IMR-90 (cell line): ENCODE data around the gene WWC1. TPM values are rescaled to one million over a fixed set of nuclear protein-coding genes. Genes with fewer than 3 reads are reported as not detected.

Experiments
- ATAC-seq: fragments of 200-7000 bp; cut with Tn5 transposase; 2 replicates; pipeline ENCODE4 v1.9.1; 2020; ENCODE audit warnings: low read depth, mild to moderate bottlenecking, moderate library complexity
- BruUV-seq: library from RNA; stranded (reverse); fragments of 400-500 nt; replicated peaks from 2 replicates; lab custom pipeline; 2021; lab: Mats Ljungman, UMichigan
- CTCF ChIA-PET: fragments of 300-600 bp; formaldehyde crosslinking; extraction: SDS; loops from one replicate; lab custom pipeline; 2021; ENCODE audit warnings: antibody characterized with exemption; lab: Yijun Ruan, JAX
- POLR2A ChIA-PET: fragments of 300-600 bp; sonication (Branson Sonifier 250); formaldehyde crosslinking; loops from one replicate; lab custom pipeline; 2022; ENCODE audit warnings: antibody characterized with exemption; ENCODE audit not compliant: unreplicated experiment; lab: Charles Lee
- DNase-seq: peaks from one replicate; pipeline ENCODE4 v3.0.0; 2013
- H2AFZ ChIP-seq: replicated peaks from 2 replicates; pipeline ENCODE3; 2013; ENCODE audit warnings: low read length, mild to moderate bottlenecking; ENCODE audit not compliant: poor library complexity
- H2AK5ac ChIP-seq: 2 replicates; pipeline ENCODE4 v1.6.1; 2013; ENCODE audit warnings: low read depth, low read length, inconsistent platforms
- H2AK9ac ChIP-seq: replicated peaks from 2 replicates; pipeline ENCODE3; 2013; ENCODE audit warnings: mild to moderate bottlenecking, low read depth, low read length, moderate library complexity; ENCODE audit not compliant: poor library complexity
- H2BK120ac ChIP-seq: 2 replicates; pipeline ENCODE4 v1.6.1; 2013; ENCODE audit warnings: low read depth, low read length, inconsistent platforms
- H2BK15ac ChIP-seq: 3 replicates; pipeline ENCODE4 v1.6.1; 2013; ENCODE audit warnings: low read depth, low read length, inconsistent platforms
- H2BK20ac ChIP-seq: 2 replicates; pipeline ENCODE4 v1.6.1; 2013; ENCODE audit warnings: low read depth, mild to moderate bottlenecking, inconsistent platforms, low read length, moderate library complexity
- H2BK5ac ChIP-seq: 2 replicates; pipeline ENCODE4 v1.6.1; 2013; ENCODE audit warnings: mild to moderate bottlenecking, low read depth, low read length, inconsistent platforms; ENCODE audit not compliant: poor library complexity, severe bottlenecking
- H3K14ac ChIP-seq: replicated peaks from 2 replicates; pipeline ENCODE4 v1.6.1; 2013; ENCODE audit warnings: low read depth, low read length, inconsistent platforms
- H3K18ac ChIP-seq: 2 replicates; pipeline ENCODE4 v1.6.1; 2013; ENCODE audit warnings: low read depth, low read length, control low read depth
- H3K23ac ChIP-seq: 2 replicates; pipeline ENCODE4 v1.6.1; 2013; ENCODE audit warnings: low read depth, low read length, inconsistent platforms
- H3K27ac ChIP-seq: 2 replicates; pipeline ENCODE4 v1.5.1; 2013; ENCODE audit warnings: mild to moderate bottlenecking, control low read depth, low read length; ENCODE audit not compliant: insufficient read depth
- H3K27me3 ChIP-seq: 2 replicates; pipeline ENCODE4 v1.6.1; 2013; ENCODE audit warnings: low read length; ENCODE audit not compliant: control insufficient read depth, insufficient read depth
- H3K36me3 ChIP-seq: 2 replicates; pipeline ENCODE4 v1.6.1; 2013; ENCODE audit warnings: low read length, mixed read lengths; ENCODE audit not compliant: control insufficient read depth, insufficient read depth
- H3K4ac ChIP-seq: 2 replicates; pipeline ENCODE4 v1.6.1; 2013; ENCODE audit warnings: low read depth, low read length, inconsistent platforms
- H3K4me1 ChIP-seq: 2 replicates; pipeline ENCODE4 v1.6.1; 2013; ENCODE audit warnings: low read length, mixed read lengths; ENCODE audit not compliant: control insufficient read depth, insufficient read depth
- H3K4me2 ChIP-seq: 2 replicates; pipeline ENCODE4 v1.6.1; 2013; ENCODE audit warnings: low read depth, mild to moderate bottlenecking, control low read depth, low read length, moderate library complexity
- H3K4me3 ChIP-seq: 2 replicates; pipeline ENCODE4 v1.5.1; 2013; ENCODE audit warnings: low read depth, mild to moderate bottlenecking, control low read depth, low read length, moderate library complexity; ENCODE audit not compliant: insufficient read depth
- H3K56ac ChIP-seq: 2 replicates; pipeline ENCODE4 v1.6.1; 2013; ENCODE audit warnings: low read length, inconsistent platforms; ENCODE audit not compliant: insufficient read depth; ENCODE audit errors: extremely low read depth
- H3K79me1 ChIP-seq, 2 experiments: 2 replicates each; pipeline ENCODE4 v1.6.1; 2013; ENCODE audit warnings: low read length in 2 of 2, inconsistent platforms in 1 of 2, low read depth in 1 of 2
- H3K9ac ChIP-seq: 2 replicates; pipeline ENCODE4 v1.6.1; 2013; ENCODE audit warnings: low read depth, low read length, control low read depth
- H3K9me1 ChIP-seq: 2 replicates; pipeline ENCODE4 v1.6.1; 2013; ENCODE audit warnings: low read length, inconsistent platforms; ENCODE audit not compliant: insufficient read depth
- H3K9me3 ChIP-seq: 2 replicates; pipeline ENCODE4 v1.6.1; 2013; ENCODE audit warnings: low read length; ENCODE audit not compliant: control insufficient read depth, insufficient read depth
- H4K20me1 ChIP-seq: 2 replicates; pipeline ENCODE4 v1.6.1; 2013; ENCODE audit warnings: low read length, inconsistent platforms; ENCODE audit not compliant: insufficient read depth
- H4K5ac ChIP-seq: 2 replicates; pipeline ENCODE4 v1.6.1; 2013; ENCODE audit warnings: mild to moderate bottlenecking, low read depth, low read length, control low read depth
- H4K8ac ChIP-seq, 2 experiments: 2 replicates each; pipeline ENCODE4 v1.6.1; 2013; ENCODE audit warnings: low read depth in 2 of 2, low read length in 2 of 2, control low read depth in 1 of 2, inconsistent platforms in 1 of 2
- H4K91ac ChIP-seq: 2 replicates; pipeline ENCODE4 v1.6.1; 2013; ENCODE audit warnings: low read depth, low read length, inconsistent platforms; ENCODE audit not compliant: insufficient read depth
- BHLHE40 ChIP-seq: fragments of 150-350 bp; IDR thresholded peaks from 2 replicates; pipeline ENCODE4 v1.6.1; 2016; ENCODE audit warnings: mild to moderate bottlenecking, low read depth, low read length
- CEBPB ChIP-seq: IDR thresholded peaks from 2 replicates; pipeline ENCODE4 v1.6.1; 2012; ENCODE audit warnings: low read depth, low read length, improper control_type of control experiment
- CHD1 ChIP-seq: IDR thresholded peaks from 2 replicates; pipeline ENCODE4 v1.6.1; 2012; ENCODE audit warnings: low read depth, low read length, improper control_type of control experiment
- CTCF ChIP-seq: conservative IDR thresholded peaks from 2 replicates; pipeline ENCODE4 v1.5.1; 2012; ENCODE audit warnings: mild to moderate bottlenecking, low read depth, low read length, improper control_type of control experiment
- ELK1 ChIP-seq: fragments of 150-350 bp; IDR thresholded peaks from 2 replicates; pipeline ENCODE4 v1.6.1; 2016; ENCODE audit warnings: low read depth, mild to moderate bottlenecking, low read length, moderate library complexity, borderline replicate concordance
- FOS ChIP-seq: fragments of 150-350 bp; IDR thresholded peaks from 2 replicates; pipeline ENCODE4 v1.6.1; 2016; ENCODE audit warnings: low read depth, low read length
- MAFK ChIP-seq: IDR thresholded peaks from 2 replicates; pipeline ENCODE4 v1.6.1; 2012; ENCODE audit warnings: low read depth, low read length, improper control_type of control experiment
- MAZ ChIP-seq: IDR thresholded peaks from 2 replicates; pipeline ENCODE4 v1.6.1; 2012; ENCODE audit warnings: low read depth, mild to moderate bottlenecking, low read length, improper control_type of control experiment, moderate library complexity, borderline replicate concordance
- MXI1 ChIP-seq: IDR thresholded peaks from 2 replicates; pipeline ENCODE4 v1.6.1; 2012; ENCODE audit warnings: low read depth, mild to moderate bottlenecking, low read length, moderate library complexity, borderline replicate concordance
- NFE2L2 ChIP-seq: fragments of 150-350 bp; IDR thresholded peaks from 2 replicates; pipeline ENCODE4 v1.6.1; 2016; ENCODE audit warnings: low read depth, mild to moderate bottlenecking, low read length
- POLR2A ChIP-seq: IDR thresholded peaks from 2 replicates; pipeline ENCODE4 v1.6.1; 2012; ENCODE audit warnings: mild to moderate bottlenecking, low read depth, low read length
- RAD21 ChIP-seq: IDR thresholded peaks from 2 replicates; pipeline ENCODE4 v1.6.1; 2012; ENCODE audit warnings: low read length, improper control_type of control experiment
- RCOR1 ChIP-seq: IDR thresholded peaks from 2 replicates; pipeline ENCODE4 v1.6.1; 2012; ENCODE audit warnings: mild to moderate bottlenecking, low read length, improper control_type of control experiment; ENCODE audit not compliant: insufficient replicate concordance
- RFX5 ChIP-seq: IDR thresholded peaks from 2 replicates; pipeline ENCODE4 v1.8.0; 2012; ENCODE audit warnings: low read depth, mild to moderate bottlenecking, low read length, moderate library complexity
- USF2 ChIP-seq: fragments of 150-350 bp; IDR thresholded peaks from 2 replicates; pipeline ENCODE4 v1.6.1; 2017; ENCODE audit warnings: mild to moderate bottlenecking, antibody characterized with exemption, low read length, low read depth
- WGBS, 2 experiments: methylation state at CpG; one replicate each; pipeline versions ENCODE4 v1.1.5 to v1.1.7; 2013; ENCODE audit warnings: missing lambda C conversion rate in 2 of 2; ENCODE audit not compliant: insufficient read length in 1 of 2; ENCODE audit errors: extremely low coverage in 2 of 2; 5-methylcytosine and 5-hydroxymethylcytosine counted together
- dilution Hi-C: fragments of 300-500 bp; cut with HindIII; formaldehyde crosslinking; loops from one replicate; pipeline ENCODE4 v1.14.3; 2018; ENCODE audit warnings: low sequenced_read_pairs; ENCODE audit not compliant: unreplicated experiment
- in situ Hi-C: fragments of 300-500 bp; cut with MboI; formaldehyde crosslinking; loops from 3 replicates; pipeline ENCODE4 v1.14.3; 2019; ENCODE audit warnings: low sequenced_read_pairs, inconsistent platforms, mixed read lengths
- intact Hi-C: fragments of 100-400 bp; cut with micrococcal nuclease; formaldehyde crosslinking; loops from 2 replicates; pipeline ENCODE4 v1.10.0; 2022
- polyA plus RNA-seq, 3 experiments: library from polyadenylated mRNA; depleted of rRNA; stranded (reverse); fragments of >200 nt; gene quantifications; 2 replicates each; pipeline ENCODE4 v1.2.3, GENCODE V29; 2012; ENCODE audit warnings: low replicate concordance in 1 of 3
- total RNA-seq: library from RNA; depleted of rRNA; stranded (reverse); fragments of >200 nt; gene quantifications from 2 replicates; pipeline ENCODE4 v1.2.3, GENCODE V29; 2012

The WWC1 gene
- total and polyA plus RNA-seq, 2 of the 4 experiments (the other 2 are of a cell fraction) = 9.1 to 10.3 TPM

GRCh38 chr5:168340487-168340886 lies 49.0 kb downstream of the WWC1 start:
- Histone ChIP-seq H3K4me2 (no peak overlapping the region), H2AK5ac (no peak overlapping the region), H2BK15ac (no peak overlapping the region), H2BK5ac (no peak overlapping the region), H4K8ac (no peak overlapping the region), H3K79me1 (peaks cover 11 to 14% of the 10 kb centered on the region in 2 experiments; a peak in 3 of 4 replicates), H4K91ac (no peak overlapping the region), H3K27ac (no peak overlapping the region), H2BK20ac (no peak overlapping the region), H3K9ac (no peak overlapping the region), H3K14ac (no peak overlapping the region), H3K4me1 (no peaks in the 10 kb centered on the region), H3K27me3 (no peaks in the 10 kb centered on the region), H3K23ac (no peak overlapping the region), H3K18ac (no peak overlapping the region), H2AFZ (no peak overlapping the region), H3K4me3 (no peak overlapping the region), H3K9me1 (peaks cover 6% of the 10 kb centered on the region; the same call in 1 of the 2 replicates), H3K56ac (no peak overlapping the region), H4K20me1 (no peaks in the 10 kb centered on the region), H3K9me3 (no peaks in the 10 kb centered on the region), H2BK120ac (no peak overlapping the region), H2AK9ac (no peak overlapping the region), H3K4ac (no peak overlapping the region), H4K5ac (no peak overlapping the region), H3K36me3 (no peaks in the 10 kb centered on the region)
- DNase-seq (no peak), ATAC-seq (no peak)
- POLR2A ChIA-PET = no interaction called here
- no peak for TF ChIP-seq RFX5
- no peak for TF ChIP-seq POLR2A
- no peak for TF ChIP-seq MAFK
- TF ChIP-seq ELK1 = no peak
- no peak for TF ChIP-seq MXI1
- no peak for TF ChIP-seq USF2
- no peak for TF ChIP-seq CHD1
- no peak for TF ChIP-seq RCOR1
- no peak for TF ChIP-seq FOS
- no peak for TF ChIP-seq RAD21
- no peak for TF ChIP-seq MAZ
- no peak for TF ChIP-seq CTCF
- TF ChIP-seq NFE2L2 = no peak
- TF ChIP-seq BHLHE40 = no peak
- TF ChIP-seq CEBPB = no peak
- dilution Hi-C loops = no loop called here
- in situ Hi-C loops = no loop called here
- CTCF ChIA-PET = interaction anchor here (0.7 kb wide), 1 partner anchor 13 kb away, joined by 3 read pairs; no protein-coding TSS in a partner anchor
- BruUV-seq = no TSS peak
- intact Hi-C loops = no loop called here
- WGBS, 2 experiments = no CpG with 5 or more reads among the region's 1 CpG
